ENCODE results near the gene PPP1R13L.
"Not testable (repeated sequence)": the region's sequence is repeated elsewhere in the genome, so short reads cannot be mapped to it uniquely, and the experiment has no call there.

The PPP1R13L gene

DNA sequence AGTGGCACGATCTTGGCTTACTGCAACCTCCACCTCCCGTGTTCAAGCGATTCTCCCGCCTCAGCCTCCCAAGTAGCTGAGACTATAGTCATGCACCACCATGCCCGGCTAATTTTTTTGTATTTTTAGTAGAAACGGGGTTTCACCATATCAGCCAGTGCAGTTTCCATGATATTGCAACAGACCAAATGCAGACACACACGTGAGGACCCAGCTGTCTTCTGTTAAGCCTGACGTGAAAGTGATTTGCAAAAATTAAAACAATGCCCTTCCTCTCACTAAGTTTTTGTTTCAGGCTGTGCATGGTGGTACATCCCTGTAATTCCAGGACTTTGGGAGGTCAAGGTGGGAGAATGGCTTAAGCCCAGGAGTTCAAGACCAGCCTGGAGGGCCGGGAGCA lies 26.1 kb upstream of the PPP1R13L start:
- DNase-seq, result not testable (repeated sequence)

DNA sequence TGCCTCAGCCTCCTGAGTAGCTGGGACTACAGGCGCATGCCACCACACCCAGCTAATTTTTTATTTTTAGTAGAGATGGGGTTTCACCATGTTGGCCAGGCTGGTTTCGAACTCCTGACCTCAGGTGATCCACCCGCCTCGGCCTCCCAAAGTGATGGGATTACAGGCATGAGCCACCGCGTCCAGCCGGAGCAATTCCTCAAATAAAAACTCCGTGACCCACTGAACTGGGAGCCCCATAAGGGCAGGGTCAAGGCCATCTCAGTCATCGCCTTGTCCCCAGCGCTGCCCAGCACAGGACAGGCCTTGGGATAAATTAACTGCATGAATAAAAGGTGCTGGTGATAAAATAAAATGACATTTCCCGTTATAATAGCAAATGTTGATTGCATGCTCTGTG lies 25.0 kb upstream of the PPP1R13L start:
- DNase-seq, result not testable (repeated sequence)

DNA sequence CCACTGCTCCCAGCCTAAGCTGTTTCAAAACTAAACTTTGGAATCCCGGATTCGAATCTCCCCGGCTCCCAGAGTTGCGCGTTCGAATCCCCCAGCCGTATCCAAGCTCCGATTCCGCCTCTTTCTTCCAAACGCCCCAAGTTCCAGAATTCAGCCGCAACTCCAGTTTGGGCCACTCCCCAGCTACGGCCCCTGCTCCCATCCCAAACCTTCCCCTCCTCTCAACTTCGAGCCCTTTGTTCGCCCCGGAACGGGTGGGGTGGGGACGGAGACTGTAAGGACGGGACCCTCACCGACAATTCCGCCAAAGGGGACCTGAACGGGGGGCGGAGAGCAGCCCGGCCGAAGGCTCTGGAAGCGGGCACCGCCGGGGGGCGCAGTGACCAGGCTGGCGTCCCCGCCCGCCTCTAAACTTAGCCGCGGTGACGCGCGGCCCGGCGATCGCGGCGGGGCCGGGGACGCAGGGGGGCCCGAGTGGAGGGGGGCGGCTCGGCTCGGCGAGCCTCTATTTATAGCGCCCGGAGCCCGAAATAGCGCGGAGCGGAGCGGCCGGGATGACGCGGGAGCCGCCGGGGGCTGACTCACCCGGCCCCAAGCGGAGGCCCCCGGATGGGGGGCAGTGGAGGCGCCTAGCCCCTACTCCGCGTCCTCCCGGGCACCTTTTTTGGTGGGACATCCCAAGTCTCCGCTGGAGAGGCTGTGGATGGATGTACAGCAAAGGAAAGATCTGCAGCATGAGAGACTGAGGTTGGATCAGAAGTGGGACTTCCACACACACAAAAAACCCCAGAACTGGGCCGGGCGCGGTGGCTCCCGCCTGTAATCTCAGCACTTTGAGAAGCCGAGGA lies 23.7 kb upstream of the PPP1R13L start:
- DNase-seq, result peak in 1 of 2 donors; percentile 30

DNA sequence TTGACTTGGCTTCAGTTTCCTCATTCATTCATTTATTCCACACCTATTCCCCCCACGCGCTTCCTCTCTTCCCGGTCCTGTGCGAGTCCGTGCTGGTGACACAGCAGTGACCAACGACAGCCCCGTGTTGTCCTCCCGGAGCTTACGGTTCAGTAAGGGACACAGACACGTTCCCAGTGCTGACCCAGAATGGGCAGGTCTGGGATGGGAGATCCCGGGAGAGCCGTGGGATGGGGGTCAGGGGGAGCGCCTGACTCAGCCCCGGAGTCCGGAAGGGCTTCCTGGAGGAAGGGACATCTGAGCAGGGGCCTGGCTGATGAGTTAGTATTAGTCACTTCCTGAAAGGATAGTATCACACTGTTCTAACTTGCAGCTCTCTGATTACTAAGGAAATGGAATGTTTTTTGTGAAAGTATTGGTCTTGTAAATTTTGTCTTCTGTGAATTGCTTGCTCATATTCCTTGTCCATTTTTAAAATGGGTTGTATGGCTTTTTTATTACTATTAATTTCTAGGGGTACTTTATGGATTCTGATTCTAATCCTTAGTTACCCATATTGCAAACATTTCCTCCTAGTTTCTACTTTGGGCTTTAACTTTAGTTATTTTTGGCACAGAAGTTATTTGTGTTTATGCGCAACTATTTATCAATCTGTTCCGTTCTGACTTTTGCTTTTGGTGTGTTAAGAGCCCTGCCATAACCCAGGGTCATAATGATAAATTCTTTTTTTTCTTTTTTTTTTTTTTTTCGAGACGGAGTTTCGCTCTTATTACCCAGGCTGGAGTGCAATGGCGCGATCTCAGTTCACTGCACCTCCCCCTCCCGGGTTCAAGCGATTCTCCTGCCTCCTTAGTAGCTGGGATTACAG lies 19.6 kb upstream of the PPP1R13L start:
- peak; percentile 51 to 53 for DNase-seq

DNA sequence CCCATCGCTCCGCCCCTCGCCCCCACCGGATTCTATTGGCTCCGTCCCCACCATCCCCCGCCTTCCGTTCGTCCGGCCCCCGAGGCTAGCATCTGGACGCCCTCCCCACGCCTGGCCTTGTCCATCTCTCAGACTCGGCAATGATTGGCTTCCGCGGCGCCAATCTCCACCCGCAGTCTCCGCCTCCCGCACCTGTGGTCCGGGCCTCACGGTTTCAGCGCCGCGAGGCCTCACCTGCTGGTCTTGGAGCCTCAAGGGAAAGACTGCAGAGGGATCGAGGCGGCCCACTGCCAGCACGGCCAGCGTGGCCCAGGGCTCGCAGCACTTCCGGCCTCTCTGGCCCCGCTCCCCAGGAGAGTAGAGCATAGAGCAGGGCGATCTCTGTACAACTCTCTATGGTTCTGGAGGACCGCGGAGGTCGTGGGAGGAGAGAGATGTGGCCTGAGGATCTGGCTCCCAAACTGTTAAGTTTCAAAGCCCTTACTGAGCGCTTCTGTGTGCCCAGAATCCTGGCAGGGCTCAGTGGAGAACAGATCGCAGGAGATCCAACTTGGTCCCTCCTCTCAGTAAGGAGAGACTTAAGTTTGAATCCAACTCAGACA lies 18.8 kb upstream of the PPP1R13L start, which contains the start of gene ERCC1:
TSS of gene ERCC1 (minus strand) at position 329 of the 602 bp plus-strand sequence. CDS start 543 bp downstream, outside the sequence.
- peak; percentile 84 to 94 for DNase-seq

DNA sequence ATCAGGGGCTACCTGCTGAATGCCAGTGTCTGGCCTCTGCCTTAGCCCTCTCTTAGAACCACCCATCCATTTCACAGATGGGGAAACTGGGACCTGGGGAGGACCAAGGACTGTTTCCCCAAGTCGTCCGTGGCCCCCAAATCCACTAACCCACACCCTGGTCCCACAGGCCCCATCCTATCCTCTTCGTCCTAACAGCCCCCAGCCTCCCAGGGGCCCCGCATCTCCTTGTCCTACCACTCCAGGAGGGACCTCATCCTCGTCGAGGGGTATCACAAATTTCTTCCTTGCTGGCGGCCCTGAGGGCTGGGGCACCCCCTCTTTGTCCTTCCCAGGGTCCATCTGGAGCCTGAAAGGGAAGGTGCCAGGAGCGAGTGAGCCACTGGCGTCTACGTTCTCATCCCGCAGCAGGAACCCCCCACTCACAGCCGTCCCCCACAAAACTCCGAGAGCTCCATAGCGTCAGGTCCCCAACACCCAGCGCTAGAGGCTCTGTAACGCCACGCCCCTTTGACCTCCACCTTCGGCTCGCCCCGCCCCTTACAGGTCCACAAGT lies 18.2 kb upstream of the PPP1R13L start:
- DNase-seq, result no peak

DNA sequence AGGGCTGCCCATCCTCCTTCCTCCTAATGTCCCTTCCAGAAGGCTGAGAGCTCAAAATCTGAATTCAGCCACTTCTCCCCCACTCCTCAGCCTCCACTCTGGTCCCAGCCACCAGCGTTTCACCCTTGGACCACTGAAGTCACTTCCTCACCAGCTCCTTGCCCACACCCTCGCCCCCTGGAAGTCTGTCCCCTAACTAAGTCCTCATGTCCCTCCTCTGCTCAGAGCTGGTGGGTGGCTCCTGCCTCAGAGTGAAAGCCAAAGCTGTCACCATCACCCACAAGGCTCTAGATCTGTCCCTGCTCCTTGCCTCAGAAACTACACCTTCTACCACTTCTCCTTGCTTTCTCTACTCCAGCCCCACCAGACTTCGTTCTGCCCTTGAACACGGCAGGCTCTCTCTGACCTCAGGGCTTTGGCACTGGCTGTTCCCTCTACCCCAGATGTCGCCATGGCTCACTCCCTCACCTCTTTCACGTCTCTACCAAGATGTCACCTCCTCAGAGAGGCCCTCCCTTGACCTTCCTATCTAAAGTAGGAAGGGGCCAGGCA lies 17.2 kb upstream of the PPP1R13L start:
- no peak for DNase-seq

DNA sequence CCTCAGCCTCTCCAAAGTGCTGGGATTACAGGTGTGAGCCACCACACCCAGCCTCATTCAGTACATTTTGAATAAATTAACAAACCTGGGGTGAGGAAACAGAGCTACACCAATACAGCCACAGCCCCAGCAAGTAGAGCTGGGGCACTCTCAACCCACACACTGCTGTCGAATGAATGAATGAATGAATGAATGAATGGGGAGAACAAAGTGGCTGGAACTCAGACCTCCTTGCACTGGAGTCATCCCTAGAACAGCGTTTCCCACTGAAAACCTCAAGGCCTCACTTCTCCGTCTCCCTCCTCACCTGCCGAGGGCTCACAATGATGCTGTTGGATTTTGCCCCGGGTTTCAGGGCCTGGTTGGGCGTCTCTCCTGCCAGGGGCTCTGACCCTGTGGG lies 16.0 kb upstream of the PPP1R13L start:
- no peak for DNase-seq

DNA sequence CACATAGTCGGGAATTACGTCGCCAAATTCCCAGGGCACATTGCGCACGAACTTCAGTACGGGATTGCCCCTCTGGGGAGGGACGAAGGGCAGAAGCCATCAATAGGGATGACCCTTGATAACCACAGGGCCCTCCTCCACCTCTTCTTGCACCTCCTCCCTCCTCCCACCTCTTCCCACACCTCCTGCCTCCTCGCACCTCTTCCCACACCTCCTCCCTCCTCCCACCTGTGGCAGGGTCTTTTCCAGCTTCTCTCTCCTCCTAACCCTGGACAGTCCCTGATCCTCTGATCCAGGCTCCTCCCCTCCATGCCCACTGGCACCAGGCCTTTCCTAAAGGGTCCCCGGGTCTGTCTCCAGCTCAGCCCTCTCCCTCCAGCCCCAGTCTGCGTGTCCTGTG lies 15.5 kb upstream of the PPP1R13L start:
- no peak for DNase-seq

DNA sequence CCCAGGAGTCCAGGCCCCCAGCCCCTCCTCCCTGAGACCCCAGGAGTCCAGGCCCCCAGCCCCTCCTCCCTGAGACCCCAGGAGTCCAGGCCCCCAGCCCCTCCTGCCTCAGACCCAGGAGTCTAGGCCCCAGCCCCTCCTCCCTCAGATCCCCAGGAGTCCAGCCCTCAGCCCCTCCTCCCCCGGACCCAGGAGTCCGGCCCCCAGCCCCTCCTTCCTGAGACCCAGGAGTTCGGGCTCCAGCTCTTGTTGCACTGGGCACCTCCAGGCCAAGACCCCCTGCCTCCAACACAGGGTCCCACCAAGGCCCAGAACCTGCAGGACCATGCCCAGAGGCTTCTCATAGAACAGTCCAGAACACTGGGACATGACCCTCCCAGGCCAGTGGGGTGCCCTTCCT lies 15.0 kb upstream of the PPP1R13L start:
- no peak for DNase-seq

DNA sequence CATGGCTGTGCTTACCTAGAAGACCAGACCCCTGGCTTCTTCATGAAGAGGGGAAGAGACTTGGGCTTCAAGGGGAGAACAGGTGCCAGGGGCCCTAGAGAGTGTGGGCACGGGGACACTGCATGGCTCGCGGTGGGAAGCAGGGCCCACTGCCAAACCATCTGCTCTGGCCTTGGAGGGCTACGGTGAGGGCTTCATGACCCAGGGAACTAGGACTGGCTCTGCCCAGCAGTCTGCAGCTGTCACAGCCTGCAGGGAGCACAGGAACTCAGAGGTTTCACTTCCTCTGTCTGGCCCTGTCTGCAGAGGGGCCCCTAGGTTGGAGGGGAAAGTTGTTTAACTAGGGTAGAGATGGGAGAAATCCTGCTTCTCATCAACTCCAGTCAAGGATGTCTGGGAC lies 14.5 kb upstream of the PPP1R13L start:
- no peak for DNase-seq

DNA sequence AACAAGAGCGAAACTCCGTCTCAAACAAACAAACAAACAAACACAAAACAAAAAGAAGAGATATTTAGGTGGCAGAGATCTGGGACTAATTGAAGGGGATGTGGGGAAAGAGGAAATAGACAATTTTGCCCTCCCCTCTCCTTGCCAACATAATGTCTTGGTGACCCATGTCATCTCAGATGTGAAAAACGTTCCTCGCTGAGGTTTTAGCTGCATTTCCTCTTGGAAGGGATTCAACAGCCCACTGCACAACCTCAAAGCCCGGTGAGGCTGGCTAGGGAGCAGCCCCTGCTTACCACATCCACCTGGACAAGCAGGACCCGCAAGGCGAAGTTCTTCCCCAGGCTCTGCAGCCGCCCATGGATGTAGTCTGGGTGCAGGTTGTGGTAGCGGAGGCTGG lies 13.9 kb upstream of the PPP1R13L start:
- DNase-seq, result no peak

DNA sequence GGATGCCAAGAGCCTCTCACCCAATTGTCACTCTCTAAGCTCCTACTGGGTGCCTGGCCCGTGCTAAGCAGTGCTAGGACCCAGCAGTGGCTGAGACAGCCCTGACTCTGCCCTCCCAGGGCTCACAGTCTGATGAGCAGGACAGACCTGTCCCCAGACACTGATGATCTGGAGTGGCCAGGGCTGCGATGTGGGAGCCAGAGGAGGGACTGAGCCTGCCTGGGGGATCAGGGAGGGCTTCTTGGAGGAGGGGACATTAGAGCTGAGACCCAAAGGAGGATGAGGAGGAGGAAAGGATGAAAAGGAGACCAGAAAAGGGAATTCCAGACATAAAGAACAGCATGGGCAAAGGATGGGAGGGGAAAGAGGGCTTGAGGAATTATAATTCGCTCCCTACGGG lies 12.3 kb upstream of the PPP1R13L start:
- no peak for DNase-seq

DNA sequence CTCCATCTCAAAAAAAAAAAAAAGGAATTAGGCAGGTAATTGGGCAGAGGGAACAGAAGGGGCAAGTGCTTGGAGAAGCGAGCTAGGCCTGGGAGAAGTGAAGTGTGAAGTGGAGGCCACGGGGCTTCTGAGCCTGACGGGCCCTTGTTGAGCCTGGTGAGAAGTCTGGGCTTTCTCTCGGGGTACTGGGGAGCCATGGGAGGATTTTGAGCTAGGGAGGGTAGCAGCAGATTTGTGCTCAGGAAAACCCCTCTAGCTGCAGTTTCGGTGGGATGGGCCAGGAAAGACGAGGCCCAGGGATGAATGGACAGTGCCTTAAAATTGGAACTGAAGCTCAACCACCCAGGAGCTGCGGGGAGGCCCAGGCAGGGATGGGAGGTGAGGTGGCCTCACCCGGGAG lies 9.6 kb upstream of the PPP1R13L start:
- DNase-seq, result no peak

DNA sequence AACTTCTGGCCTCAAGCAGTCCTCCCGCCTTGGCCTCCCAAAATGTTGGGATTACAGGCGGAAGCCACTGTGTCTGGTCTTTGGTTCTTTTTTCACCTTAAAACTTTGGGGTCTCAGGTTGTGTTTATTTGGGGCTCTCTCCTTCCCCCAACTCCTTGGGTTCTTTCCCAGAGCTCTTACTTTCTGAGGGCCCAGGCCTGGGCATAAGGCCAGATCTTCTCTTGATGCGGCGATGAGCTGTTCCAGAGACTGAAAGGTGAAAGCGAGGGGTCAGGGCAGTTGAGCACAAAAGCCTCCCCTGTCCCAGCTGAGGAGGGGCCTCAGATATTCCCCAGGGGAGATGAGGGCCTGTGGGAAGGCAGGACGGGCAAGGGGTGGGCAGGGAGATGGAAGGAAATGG lies 8.6 kb upstream of the PPP1R13L start:
- no peak for DNase-seq

DNA sequence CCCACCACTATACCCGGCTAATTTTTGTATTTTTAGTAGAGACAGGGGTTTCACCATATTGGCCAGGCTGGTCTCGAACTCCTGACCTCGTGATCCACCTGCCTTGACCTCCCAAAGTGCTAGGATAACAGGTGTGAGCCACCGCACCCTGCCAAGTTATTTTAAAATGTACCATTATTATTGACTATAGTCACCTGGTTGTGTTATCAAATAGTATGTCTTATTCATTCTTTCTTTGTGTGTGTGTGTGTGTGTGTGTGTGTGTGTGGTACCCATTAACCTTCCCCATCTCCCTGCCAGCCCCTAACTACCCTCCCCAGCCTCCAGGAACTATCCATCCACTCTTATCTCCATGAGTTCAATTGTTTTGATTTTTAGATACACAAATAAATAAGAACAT lies 5.5 kb upstream of the PPP1R13L start:
- DNase-seq, result not testable (repeated sequence)

DNA sequence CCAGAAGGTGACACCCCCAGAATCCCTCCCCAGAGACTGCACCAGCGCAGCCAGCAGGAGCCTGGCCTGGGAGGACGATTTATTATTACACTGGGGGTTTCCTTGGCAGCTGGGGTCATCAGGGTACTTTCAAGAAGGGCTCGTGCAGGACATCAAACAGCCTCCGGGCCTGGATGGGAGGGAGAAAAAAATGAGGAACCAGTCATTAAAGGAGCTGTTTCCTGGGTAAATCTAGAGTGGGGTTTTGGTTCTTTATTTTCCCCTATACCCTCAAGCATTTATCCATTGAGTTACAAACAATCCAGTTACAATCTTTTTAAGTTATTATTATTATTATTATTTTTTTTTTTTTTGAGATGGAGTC lies 4.7 kb upstream of the PPP1R13L start:
- DNase-seq, result no peak

DNA sequence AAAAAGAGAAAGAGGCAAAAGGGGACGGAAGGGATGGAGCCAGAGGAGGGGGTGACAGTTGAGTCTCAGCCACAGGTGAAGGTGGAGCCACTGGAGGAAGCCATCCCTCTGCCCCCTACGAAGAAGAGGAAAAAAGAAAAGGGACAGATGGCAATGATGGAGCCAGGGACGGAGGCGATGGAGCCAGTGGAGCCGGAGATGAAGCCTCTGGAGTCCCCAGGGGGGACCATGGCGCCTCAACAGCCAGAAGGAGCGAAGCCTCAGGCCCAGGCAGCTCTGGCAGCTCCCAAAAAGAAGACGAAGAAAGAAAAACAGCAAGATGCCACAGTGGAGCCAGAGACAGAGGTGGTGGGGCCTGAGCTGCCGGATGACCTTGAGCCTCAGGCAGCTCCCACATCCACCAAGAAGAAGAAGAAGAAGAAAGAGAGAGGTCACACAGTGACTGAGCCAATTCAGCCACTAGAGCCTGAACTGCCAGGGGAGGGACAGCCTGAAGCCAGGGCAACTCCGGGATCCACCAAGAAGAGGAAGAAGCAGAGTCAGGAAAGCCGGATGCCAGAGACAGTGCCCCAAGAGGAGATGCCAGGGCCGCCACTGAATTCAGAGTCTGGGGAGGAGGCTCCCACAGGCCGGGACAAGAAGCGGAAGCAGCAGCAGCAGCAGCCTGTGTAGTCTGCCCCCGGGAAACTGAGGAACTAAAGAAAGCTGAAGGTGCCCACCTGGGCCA lies 4.1 kb upstream of the PPP1R13L start:
- no peak for DNase-seq

DNA sequence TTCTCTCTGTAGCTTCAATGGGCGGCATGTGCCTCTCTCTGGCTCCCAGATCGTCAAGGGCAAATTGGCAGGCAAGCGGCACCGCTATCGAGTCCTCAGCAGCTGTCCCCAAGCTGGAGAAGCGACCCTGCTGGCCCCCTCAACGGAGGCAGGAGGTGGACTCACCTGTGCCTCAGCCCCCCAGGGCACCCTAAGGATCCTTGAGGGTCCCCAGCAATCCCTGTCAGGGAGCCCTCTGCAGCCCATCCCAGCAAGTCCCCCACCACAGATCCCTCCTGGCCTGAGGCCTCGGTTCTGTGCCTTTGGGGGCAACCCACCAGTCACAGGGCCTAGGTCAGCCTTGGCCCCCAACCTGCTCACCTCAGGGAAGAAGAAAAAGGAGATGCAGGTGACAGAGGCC lies 3.3 kb upstream of the PPP1R13L start:
- no peak for DNase-seq

DNA sequence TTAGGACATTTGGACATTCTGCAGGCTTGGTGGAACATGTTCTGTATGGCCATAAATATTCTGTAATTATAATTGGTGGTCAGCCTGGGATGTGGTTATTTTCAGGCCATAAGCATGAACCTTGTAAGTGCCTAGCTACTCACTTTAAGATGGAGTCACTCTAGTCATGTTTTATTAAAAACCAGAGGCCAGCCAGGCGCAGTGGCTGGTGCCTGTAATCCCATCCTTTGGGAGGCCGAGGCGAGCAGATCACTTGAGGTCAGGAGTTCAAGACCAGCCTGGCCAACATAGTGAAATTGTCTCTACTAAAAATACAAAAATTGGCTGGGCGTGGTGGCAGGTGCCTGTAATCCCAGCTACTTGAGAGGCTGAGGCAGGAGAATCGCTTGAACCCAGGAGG lies 2.7 kb upstream of the PPP1R13L start:
- DNase-seq, result not testable (repeated sequence)

DNA sequence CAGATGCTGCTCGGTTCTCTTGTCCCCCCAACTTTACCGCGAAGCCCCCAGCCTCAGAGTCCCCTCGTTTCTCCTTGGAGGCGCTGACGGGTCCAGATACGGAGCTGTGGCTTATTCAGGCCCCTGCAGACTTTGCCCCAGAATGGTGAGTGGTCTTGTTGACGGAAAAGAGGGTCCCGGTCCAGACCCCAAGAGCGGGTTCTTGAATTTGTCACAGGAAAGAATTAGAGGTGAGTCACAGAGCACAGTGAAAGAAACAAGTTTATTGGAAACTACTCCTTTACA lies 2.2 kb upstream of the PPP1R13L start:
- DNase-seq, result no peak

All from stimulated activated CD4-positive, alpha-beta T cell treated with anti-CD3 and anti-CD28 coated beads, Interleukin-2, amount 100 ng/mL, for 24 hours (primary cell).